Mesendoderm (in vitro differentiated cells): ENCODE results near the gene GATA6.

Source experiments
- DNase-seq: peaks from one replicate; pipeline ENCODE4 v3.0.0; 2013
- H2AK5ac ChIP-seq: 2 replicates; pipeline ENCODE4 v1.6.1; 2013; ENCODE audit warnings: low read length, inconsistent platforms
- H2BK120ac ChIP-seq: 2 replicates; pipeline ENCODE4 v1.6.1; 2013; ENCODE audit warnings: low read depth, mild to moderate bottlenecking, low read length, moderate library complexity, mixed read lengths
- H2BK15ac ChIP-seq: replicated peaks from 2 replicates; pipeline ENCODE4 v1.6.1; 2013; ENCODE audit warnings: low read depth, mild to moderate bottlenecking, moderate library complexity
- H2BK5ac ChIP-seq: 2 replicates; pipeline ENCODE4 v1.6.1; 2013; ENCODE audit warnings: low read length, inconsistent platforms
- H3K18ac ChIP-seq: 2 replicates; pipeline ENCODE4 v1.6.1; 2013; ENCODE audit warnings: mild to moderate bottlenecking, low read length, mixed read lengths
- H3K23ac ChIP-seq: one replicate; pipeline ENCODE4 v1.6.1; 2013; ENCODE audit warnings: low read length
- H3K27ac ChIP-seq: 2 replicates; pipeline ENCODE4 v1.5.1; 2013; ENCODE audit warnings: low read depth, mild to moderate bottlenecking, inconsistent platforms, low read length, moderate library complexity
- H3K27me3 ChIP-seq: 2 replicates; pipeline ENCODE4 v1.6.1; 2013; ENCODE audit warnings: low read length, control low read depth, mild to moderate bottlenecking, inconsistent platforms; ENCODE audit not compliant: insufficient read depth, poor library complexity
- H3K36me3 ChIP-seq: 2 replicates; pipeline ENCODE4 v1.6.1; 2013; ENCODE audit warnings: low read length, inconsistent platforms; ENCODE audit not compliant: control insufficient read depth, insufficient read depth
- H3K4ac ChIP-seq: one replicate; pipeline ENCODE4 v1.6.1; 2013; ENCODE audit warnings: low read depth, mild to moderate bottlenecking, low read length, moderate library complexity
- H3K4me1 ChIP-seq: 2 replicates; pipeline ENCODE4 v1.6.1; 2013; ENCODE audit warnings: low read depth, low read length, inconsistent platforms; ENCODE audit not compliant: control insufficient read depth
- H3K4me2 ChIP-seq: 2 replicates; pipeline ENCODE4 v1.6.1; 2013; ENCODE audit warnings: low read length
- H3K4me3 ChIP-seq: 2 replicates; pipeline ENCODE4 v1.5.1; 2013; ENCODE audit warnings: mild to moderate bottlenecking, low read length
- H3K56ac ChIP-seq: one replicate; pipeline ENCODE4 v1.6.1; 2013; ENCODE audit warnings: low read length
- H3K79me1 ChIP-seq: 2 replicates; pipeline ENCODE4 v1.6.1; 2013; ENCODE audit warnings: low read length, inconsistent platforms
- H3K79me2 ChIP-seq: 2 replicates; pipeline ENCODE4 v1.6.1; 2013; ENCODE audit warnings: mild to moderate bottlenecking, low read length; ENCODE audit not compliant: control insufficient read depth, insufficient read depth
- H3K9ac ChIP-seq: 2 replicates; pipeline ENCODE4 v1.6.1; 2013; ENCODE audit warnings: low read length, inconsistent platforms
- H4K5ac ChIP-seq: one replicate; pipeline ENCODE4 v1.6.1; 2013; ENCODE audit warnings: low read length
- H4K8ac ChIP-seq: one replicate; pipeline ENCODE4 v1.6.1; 2013; ENCODE audit warnings: low read depth, mild to moderate bottlenecking, control low read depth, low read length, moderate library complexity
- WGBS: extraction: QIAGEN DNeasy Blood & Tissue Kit; methylation state at CpG from one replicate; pipeline ENCODE4 v1.1.7; 2013; ENCODE audit warnings: low lambda C conversion rate, missing lambda C conversion rate; ENCODE audit not compliant: insufficient coverage; ENCODE audit errors: extremely low coverage; 5-methylcytosine and 5-hydroxymethylcytosine counted together

The GATA6 gene

DNA sequence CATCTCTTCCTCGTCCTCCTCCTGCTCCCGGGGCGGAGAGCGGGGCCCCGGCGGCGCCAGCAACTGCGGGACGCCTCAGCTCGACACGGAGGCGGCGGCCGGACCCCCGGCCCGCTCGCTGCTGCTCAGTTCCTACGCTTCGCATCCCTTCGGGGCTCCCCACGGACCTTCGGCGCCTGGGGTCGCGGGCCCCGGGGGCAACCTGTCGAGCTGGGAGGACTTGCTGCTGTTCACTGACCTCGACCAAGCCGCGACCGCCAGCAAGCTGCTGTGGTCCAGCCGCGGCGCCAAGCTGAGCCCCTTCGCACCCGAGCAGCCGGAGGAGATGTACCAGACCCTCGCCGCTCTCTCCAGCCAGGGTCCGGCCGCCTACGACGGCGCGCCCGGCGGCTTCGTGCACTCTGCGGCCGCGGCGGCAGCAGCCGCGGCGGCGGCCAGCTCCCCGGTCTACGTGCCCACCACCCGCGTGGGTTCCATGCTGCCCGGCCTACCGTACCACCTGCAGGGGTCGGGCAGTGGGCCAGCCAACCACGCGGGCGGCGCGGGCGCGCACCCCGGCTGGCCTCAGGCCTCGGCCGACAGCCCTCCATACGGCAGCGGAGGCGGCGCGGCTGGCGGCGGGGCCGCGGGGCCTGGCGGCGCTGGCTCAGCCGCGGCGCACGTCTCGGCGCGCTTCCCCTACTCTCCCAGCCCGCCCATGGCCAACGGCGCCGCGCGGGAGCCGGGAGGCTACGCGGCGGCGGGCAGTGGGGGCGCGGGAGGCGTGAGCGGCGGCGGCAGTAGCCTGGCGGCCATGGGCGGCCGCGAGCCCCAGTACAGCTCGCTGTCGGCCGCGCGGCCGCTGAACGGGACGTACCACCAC, 2.1 kb downstream of the GATA6 start:
- Histone ChIP-seq H3K4me3 (peak overlapping the region; percentile 100), H2AK5ac (no peak overlapping the region), H3K79me1 (no peaks in the 10 kb centered on the region), H3K36me3 (peaks cover 35% of the 10 kb centered on the region), H3K4ac (peak overlapping the region; percentile 28), H4K8ac (no peak overlapping the region), H3K27ac (peak overlapping the region; percentile 68), H4K5ac (no peak overlapping the region), H3K4me1 (no peaks in the 10 kb centered on the region), H2BK5ac (peak overlapping the region; percentile 87), H3K18ac (peak overlapping the region; percentile 98), H3K9ac (peak overlapping the region; percentile 85), H3K56ac (peak overlapping the region; percentile 96), H3K4me2 (peak overlapping the region; percentile 39), H2BK120ac (peak overlapping the region; percentile 31), H3K27me3 (peaks cover 27% of the 10 kb centered on the region), H3K23ac (peak overlapping the region; percentile 29), H2BK15ac (no peak overlapping the region), H3K79me2 (peaks cover 90% of the 10 kb centered on the region)
- no peak for DNase-seq
- no CpG with 5 or more reads among the region's 120 CpGs for WGBS

DNA sequence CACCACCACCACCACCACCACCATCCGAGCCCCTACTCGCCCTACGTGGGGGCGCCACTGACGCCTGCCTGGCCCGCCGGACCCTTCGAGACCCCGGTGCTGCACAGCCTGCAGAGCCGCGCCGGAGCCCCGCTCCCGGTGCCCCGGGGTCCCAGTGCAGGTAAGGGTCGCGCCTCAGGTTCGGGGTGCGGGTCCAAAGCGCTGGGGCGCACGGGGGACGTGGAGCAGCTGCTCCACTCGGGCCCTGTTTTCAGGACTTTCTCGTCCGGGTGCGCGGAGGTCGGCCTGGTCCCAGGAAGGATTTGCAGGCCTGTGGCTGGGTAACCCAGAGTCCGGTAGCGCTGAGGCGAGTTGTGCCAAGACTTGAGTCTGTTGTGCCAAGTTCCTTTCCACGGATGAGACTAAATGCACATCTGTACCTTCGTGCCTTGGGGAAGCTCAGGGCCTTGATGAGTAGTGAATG, 2.8 kb downstream of the GATA6 start:
- no CpG with 5 or more reads among the region's 34 CpGs for WGBS
- Histone ChIP-seq H3K27ac (peak overlapping the region; percentile 66), H3K36me3 (peaks cover 41% of the 10 kb centered on the region)

DNA sequence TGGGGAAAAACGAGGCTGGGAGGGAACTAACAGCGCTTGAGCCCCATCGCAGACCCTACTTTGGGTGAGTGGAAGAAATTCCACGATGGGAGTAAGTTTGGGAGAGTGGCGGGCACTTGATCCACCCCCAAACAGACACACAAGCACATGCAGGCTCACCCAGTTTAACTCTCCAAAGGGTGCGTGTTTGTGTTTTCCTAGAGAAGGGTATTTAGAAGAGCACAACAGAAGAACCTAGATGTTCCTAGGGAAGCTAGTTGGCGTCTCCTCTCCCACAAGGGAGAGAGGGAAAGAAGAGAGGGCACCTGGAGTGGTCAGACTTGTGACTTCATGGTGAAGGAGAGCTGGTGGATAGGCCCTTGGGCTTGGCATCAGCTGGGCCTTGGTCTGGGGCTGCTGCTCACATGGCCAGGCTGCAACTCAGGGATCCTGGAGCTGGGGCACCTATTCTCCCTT, 3.2 kb downstream of the GATA6 start:
- Histone ChIP-seq H3K27ac (peak overlapping the region; percentile 66), H3K36me3 (peaks cover 41% of the 10 kb centered on the region), H3K18ac (peak overlapping the region; percentile 98), H2BK120ac (no peak overlapping the region), H3K79me1 (no peaks in the 10 kb centered on the region), H2AK5ac (no peak overlapping the region), H3K79me2 (peaks cover 90% of the 10 kb centered on the region), H3K4ac (no peak overlapping the region), H4K8ac (no peak overlapping the region), H3K9ac (peak overlapping the region; percentile 85), H2BK5ac (peak overlapping the region; percentile 39), H3K27me3 (peaks cover 30% of the 10 kb centered on the region), H3K56ac (peak overlapping the region; percentile 96), H2BK15ac (no peak overlapping the region), H3K23ac (peak overlapping the region; percentile 10), H3K4me2 (peak overlapping the region; percentile 58), H3K4me1 (no peaks in the 10 kb centered on the region), H3K4me3 (peak overlapping the region; percentile 100), H4K5ac (no peak overlapping the region)
- no peak for DNase-seq
- WGBS: no CpG with 5 or more reads among the region's 7 CpGs

More for the DNA sequence above, 2.8 kb downstream of the GATA6 start:
- Histone ChIP-seq H3K4ac (peak overlapping the region; percentile 5), H3K18ac (peak overlapping the region; percentile 98), H3K79me2 (peaks cover 90% of the 10 kb centered on the region), H3K23ac (peak overlapping the region; percentile 10), H4K8ac (no peak overlapping the region), H3K79me1 (no peaks in the 10 kb centered on the region), H3K4me3 (peak overlapping the region; percentile 100), H3K9ac (peak overlapping the region; percentile 85), H2BK120ac (no peak overlapping the region), H2BK15ac (no peak overlapping the region), H3K27me3 (peaks cover 30% of the 10 kb centered on the region), H3K4me1 (no peaks in the 10 kb centered on the region), H2BK5ac (peak overlapping the region; percentile 39), H3K4me2 (peak overlapping the region; percentile 58), H4K5ac (no peak overlapping the region), H2AK5ac (no peak overlapping the region), H3K56ac (peak overlapping the region; percentile 96)
- DNase-seq: no peak

DNA sequence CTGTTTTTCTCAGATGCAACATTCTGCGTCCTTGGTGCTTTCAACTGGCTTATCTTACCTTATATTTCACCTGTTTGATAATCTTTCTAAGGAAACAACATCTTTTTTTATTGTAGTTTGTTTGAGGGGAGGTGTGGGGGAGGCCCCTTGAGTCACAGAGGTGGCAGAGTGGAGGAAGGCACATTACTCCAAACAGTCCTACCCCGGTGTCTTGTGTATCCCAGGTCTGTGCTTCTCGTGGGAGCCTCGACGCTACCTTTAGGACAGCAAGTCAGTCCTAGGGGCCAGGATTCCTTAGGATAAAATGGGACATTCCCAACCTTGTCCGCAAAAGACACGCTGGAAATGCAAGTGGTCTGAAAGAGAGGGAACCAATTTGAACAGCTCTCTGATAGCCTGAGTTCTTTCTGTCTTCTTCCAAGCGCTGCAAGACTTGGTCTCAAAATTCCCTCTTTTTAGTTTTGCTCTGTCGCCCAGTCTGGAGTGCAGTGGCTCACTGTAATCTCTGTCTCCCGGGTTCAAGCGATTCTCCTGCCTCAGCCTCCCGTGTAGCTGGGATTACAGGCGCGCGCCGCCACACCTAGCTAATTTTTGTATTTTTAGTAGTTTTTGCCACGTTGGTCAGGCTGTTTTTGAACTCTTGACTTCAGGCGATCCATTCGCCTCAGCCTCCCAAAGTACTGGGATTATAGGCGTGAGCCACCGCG, 4.0 kb downstream of the GATA6 start:
- Histone ChIP-seq H3K4ac (no peak overlapping the region), H3K23ac (peak overlapping the region; percentile 66), H3K27me3 (peaks cover 30% of the 10 kb centered on the region), H3K4me1 (no peaks in the 10 kb centered on the region), H3K79me1 (no peaks in the 10 kb centered on the region), H3K18ac (peak overlapping the region; percentile 9), H2BK15ac (no peak overlapping the region), H2BK5ac (peak overlapping the region; percentile 87), H3K9ac (peak overlapping the region; percentile 85), H3K36me3 (peaks cover 41% of the 10 kb centered on the region), H3K79me2 (peaks cover 86% of the 10 kb centered on the region), H4K5ac (no peak overlapping the region), H3K56ac (peak overlapping the region; percentile 96), H2AK5ac (no peak overlapping the region), H3K4me3 (peak overlapping the region; percentile 100), H3K27ac (peak overlapping the region; percentile 17), H4K8ac (no peak overlapping the region), H3K4me2 (peak overlapping the region; percentile 58), H2BK120ac (peak overlapping the region; percentile 6)
- WGBS: no CpG with 5 or more reads among the region's 22 CpGs
- no peak for DNase-seq

DNA sequence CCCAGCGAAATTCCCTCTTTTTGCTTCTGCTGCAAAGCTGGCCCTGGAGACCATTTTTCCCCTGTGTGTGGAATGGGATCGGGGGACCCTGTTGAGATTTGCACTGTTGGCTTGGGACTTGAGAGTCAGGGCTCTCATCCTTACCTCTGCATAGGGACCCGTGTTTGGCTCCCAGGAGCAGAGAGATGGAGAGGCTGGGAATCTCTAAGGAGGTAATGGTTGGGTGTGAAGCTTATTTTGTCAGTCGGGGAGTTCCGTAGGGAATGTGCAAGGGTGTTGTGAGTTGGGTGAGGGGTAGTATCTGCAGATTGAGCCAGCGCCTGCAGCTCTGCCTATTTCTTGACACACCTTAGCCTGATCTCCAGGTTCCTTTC, 4.5 kb downstream of the GATA6 start:
- Histone ChIP-seq H3K4me2 (peak overlapping the region; percentile 58), H3K27me3 (peaks cover 30% of the 10 kb centered on the region), H3K18ac (peak overlapping the region; percentile 9), H3K4me3 (peak overlapping the region; percentile 100), H2AK5ac (no peak overlapping the region), H3K23ac (no peak overlapping the region), H3K27ac (no peak overlapping the region), H3K4ac (no peak overlapping the region), H2BK15ac (no peak overlapping the region), H2BK120ac (no peak overlapping the region), H3K9ac (peak overlapping the region; percentile 85), H3K36me3 (peaks cover 41% of the 10 kb centered on the region), H3K79me2 (peaks cover 87% of the 10 kb centered on the region), H4K8ac (no peak overlapping the region), H2BK5ac (no peak overlapping the region), H3K4me1 (no peaks in the 10 kb centered on the region), H3K79me1 (no peaks in the 10 kb centered on the region), H4K5ac (no peak overlapping the region), H3K56ac (peak overlapping the region; percentile 96)
- no peak for DNase-seq
- WGBS: no CpG with 5 or more reads among the region's 6 CpGs
